GM18868 (cell line): ENCODE results near the gene ZMIZ2.
"Not testable (repeated sequence)": the region's sequence is repeated elsewhere in the genome, so short reads cannot be mapped to it uniquely, and the experiment has no call there.

Experiments
- ATAC-seq: cut with Tn5 transposase; IDR thresholded peaks from one replicate; pipeline ENCODE4 v1.9.1; 2021; ENCODE audit warnings: mild to moderate bottlenecking, moderate library complexity; ENCODE audit not compliant: unreplicated experiment

Gene ZMIZ2

DNA sequence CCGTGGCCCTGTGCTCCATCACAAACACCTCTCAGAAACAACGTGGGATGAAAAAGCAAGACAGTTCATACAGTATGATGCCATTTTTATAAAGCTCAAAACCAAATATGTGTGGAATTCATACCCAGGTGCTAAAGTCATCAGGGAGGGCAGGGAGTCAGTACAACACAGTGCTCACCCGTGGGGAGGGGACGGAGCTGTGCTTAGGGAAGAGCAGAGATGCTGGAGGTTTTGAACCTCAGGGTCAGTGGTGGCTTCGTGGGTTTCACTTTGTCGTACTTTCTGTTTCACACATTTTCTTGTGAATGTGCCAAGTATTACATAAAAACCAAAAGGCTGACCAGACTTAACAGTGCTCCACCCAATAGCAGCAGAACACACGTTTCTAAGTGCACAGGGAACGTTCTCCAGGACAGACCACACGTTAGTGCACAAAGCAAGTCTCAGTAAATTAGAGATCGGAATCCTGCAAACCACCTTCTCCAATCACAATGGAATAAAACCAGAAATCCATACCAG lies 21.2 kb downstream of the ZMIZ2 start:
- peak; percentile 74 for ATAC-seq

DNA sequence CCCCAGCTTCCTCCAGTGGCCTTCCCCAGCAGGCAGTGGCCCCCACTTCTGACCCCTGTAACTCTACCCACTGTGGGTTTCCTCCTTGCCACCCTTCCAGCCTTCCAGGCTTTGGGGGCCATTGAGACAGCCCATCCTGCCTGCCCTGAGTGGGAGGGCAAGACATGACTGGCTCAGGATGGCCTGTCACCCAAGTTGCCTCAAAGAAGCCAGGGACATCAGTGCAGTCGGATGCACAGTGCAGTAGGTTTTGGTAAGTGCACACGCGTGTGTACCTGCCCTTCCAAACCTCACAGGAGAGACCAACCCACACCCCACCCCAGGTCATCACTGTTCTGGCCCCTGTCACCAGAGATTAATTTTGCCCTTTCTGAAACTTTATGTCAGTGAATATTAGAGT lies 22.7 kb downstream of the ZMIZ2 start:
- no peak for ATAC-seq

DNA sequence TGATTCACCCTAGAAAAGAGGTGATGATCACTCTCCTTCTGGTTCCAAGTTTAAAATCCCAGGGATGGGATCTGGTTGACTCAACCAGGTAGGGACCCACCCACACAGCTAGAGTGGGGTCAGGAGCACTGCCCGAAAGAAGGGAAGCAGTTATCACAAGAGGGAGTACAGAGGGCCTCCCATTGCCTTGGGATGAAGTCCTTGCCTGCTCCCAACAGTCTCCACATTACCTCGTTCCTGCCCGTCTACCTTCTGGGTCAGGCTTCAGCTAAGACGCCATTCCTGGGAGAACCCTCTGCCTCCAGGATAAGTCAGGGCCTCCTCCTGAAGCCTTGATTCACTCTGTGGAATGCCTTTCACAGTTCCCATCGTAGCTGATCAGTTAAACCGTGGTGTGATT lies 23.8 kb downstream of the ZMIZ2 start:
- ATAC-seq = no peak

DNA sequence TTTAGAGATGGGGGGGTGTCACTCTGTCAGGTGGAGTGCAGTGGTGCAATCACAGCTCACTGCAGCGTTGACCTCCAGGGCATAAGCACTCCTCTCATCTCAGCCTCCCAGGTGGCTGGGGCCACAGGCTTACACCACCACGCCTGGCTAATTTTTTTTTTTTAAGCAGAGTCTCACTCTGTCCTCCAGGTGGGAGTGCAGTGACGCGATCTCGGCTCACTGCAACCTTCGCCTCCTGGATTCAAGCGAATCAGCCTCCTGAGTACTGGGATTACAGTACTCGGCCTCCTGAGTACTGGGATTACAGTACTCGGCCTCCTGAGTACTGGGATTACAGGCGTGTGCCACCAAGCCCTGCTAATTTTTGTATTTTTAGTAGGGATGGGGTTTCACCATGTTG lies 24.2 kb downstream of the ZMIZ2 start:
- no peak for ATAC-seq

DNA sequence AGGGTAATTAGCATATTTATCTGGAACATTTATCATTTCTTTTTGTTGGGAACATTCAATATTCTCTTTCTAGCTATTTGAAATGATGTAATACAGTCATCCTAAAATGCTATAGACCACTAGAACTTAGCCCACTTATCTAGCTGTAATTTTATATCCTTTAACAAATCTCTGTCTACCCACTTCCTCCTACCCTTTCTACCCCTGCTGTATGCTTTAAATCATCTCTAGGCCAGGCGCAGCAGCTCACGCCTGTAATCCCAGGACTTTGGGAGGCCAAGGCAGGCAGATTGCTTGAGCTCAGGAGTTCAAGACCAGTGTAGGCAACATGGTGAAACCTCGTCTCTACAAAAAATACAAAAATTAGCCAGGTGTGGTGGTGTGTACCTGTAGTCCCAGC lies 25.8 kb downstream of the ZMIZ2 start:
- not testable (repeated sequence) for ATAC-seq

DNA sequence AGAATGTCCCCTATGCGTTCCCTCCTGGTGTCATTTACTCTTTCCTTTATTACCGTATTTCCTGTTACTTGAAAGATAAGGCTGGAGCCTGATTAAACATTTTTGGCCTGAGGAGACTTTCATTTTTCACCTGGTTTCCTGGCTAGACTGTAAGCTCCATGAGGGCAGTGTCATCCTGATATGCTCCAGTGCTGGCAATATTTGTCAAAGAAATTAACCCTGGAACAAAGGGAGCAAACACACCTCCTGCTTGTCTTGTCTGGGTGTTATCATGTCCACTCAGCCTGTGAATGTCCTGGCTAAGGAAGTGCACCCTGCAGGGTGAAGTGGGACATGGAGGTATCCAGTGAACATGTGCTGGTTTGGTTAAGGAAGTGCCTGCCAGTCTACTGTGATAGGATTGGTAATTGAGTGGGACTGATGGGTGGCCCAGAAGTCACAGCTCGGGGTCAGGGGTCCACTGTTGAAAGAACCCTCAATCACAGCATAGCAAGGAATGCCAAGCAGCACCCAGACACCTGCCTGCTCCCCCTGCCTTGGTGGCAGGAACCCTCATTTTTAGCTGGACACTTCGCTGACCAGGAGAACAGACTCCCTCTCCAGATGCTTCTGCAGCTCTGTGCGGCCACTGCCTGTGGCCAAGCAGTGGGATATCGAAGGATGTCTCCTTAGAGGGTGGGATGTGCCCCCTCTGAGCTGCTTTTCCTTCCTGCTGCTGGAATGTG lies 26.9 kb downstream of the ZMIZ2 start:
- ATAC-seq = no peak

DNA sequence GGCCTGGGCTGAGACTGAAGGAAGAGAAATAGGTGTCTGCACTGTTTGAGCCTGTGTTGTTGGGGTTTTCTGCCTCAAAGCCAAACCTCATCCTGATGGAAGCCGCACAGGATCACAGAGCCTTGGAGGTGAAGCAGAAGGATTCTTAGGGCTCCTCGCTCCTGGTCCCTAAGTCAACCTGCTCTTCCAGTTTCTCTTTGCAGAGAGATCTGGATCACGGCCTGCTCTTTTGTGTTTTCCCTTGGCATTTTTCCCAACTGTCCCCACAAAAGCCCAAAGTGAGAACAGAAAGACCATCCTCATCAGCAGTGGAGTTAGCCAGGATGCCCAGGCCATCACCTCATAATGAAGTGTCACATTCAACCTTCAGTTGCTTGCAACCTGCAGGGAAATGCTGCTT lies 27.6 kb downstream of the ZMIZ2 start:
- no peak for ATAC-seq

DNA sequence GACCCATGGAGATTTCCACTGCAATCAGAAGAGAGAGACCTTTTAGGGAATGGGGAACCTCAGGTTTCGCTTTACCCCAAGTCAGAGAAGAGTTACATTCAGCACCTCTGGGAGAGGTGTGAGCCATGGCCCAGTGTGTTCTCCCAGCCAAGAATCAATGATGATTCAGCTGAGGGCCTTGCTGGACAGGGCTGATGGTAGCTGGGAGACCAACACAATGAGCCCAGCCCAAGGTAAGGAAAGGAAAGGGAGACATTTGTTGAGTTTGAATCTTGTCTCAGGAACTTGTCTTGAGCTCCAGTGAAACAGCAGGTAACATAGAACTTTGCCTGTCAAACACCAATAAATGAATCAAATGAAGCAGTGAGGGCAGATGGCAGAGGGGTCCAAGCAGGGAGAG lies 33.8 kb downstream of the ZMIZ2 start:
- no peak for ATAC-seq

DNA sequence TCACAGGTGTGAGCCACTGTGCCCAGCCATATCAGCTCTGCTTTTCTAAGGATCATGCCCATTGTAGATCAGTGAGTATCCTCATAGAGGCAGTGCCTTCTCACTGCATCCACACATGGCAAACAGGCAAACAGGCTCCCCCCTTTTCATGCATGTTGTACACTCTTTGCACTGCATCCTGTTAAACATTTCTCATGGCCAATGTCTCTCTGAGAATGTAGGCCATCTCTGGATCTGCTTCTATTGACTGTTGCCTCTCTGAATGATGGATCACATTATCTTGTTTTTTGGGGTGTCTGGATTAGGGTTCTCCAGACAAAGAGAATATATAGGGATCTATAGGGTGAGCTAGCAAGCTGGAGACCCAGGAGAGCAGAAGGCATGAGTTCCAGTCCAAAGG lies 34.8 kb downstream of the ZMIZ2 start:
- ATAC-seq = no peak

DNA sequence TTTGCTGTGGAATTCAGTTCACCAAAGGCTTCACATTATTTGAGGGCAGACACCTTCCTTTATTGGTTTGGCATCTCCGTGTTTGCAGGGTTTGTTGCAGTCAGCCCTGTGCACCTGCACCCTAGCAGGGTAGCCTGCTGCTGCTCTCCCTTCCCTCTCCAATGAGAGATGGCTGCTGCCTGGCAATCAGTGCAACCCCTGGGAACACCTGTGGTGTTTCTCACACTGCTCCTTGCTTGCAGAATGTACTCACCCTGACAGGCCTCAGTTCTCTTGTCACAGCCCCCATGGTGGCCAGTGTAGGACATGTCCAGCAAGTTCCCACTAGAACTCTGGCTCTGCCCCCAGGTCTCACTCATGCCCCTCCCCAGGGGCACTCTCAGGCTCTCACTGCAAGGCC lies 35.7 kb downstream of the ZMIZ2 start:
- no peak for ATAC-seq

DNA sequence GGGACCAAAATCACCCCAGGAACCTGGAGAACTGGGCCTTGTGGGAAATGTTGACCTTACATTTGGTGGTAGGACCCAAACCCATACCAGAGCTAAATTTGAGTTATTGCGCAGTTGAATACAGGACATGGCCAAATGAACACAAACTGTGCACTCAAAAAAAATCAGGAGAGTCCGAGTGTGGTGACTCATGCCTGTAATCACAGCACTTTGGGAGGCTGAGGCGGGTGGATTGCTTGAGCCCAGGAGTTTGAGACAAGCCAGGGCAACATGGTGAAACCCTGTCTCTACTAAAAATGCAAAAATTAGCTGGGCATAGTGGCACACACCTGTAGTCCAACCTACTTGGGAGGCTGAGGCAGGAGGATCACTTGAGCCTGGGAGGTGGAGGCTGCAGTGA lies 36.6 kb downstream of the ZMIZ2 start:
- not testable (repeated sequence) for ATAC-seq

DNA sequence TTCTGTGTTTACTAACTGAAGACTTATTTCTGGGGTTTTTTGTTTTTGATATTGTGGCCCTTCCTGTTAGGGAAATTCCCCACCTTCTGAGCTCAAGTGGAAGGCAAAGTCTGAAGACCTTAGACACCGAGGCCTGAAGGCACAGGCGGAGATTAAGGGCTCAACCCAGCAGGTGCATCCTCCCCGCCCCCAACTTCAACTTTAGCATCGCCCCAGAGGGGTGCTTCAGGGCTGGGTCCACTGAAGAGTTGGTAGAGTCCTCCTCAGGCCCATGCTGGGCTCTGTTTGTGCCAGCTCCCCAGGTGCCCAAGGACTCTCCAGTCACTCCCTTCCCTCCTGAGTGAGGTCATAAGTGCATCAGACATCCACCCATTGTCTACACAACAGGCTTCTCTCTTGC lies 38.4 kb downstream of the ZMIZ2 start:
- ATAC-seq = no peak

DNA sequence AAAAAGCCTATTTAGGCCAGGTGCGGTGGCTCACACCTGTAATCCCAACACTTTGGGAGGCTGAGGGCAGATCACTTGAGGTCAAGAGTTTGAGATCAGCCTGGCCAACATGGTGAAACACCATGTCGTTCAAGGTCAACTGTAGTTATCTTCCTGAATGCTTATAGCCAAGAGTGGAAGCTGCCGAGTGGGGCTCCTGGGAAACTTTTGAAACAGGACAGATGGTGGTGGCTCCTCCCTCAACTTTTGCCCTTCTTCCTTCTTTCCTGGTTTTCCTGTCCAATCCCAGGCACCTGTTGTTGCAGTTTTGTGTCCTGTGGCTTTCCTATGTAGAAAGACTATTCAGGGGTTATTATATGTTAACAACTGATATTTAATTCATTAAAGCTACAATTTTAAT lies 39.1 kb downstream of the ZMIZ2 start:
- ATAC-seq = no peak

DNA sequence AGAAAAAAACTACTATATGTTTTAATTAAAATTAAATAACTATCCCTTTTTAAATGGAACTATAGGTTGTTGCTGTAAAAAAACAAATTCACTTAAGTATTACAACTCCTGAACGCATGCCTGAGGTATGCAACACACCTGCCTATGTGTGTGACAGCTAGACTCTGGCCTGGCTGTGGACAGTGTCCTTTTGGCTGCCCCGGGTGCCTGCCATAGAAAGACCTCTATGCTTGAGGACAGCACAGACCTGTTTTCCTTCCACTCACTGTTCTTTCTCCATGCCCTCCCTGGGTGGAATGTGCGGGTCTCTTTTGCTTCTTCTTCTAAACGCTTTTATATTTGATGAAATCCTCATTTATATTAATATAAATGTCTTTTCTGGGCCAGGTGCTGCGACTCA lies 41.3 kb downstream of the ZMIZ2 start:
- no peak for ATAC-seq

DNA sequence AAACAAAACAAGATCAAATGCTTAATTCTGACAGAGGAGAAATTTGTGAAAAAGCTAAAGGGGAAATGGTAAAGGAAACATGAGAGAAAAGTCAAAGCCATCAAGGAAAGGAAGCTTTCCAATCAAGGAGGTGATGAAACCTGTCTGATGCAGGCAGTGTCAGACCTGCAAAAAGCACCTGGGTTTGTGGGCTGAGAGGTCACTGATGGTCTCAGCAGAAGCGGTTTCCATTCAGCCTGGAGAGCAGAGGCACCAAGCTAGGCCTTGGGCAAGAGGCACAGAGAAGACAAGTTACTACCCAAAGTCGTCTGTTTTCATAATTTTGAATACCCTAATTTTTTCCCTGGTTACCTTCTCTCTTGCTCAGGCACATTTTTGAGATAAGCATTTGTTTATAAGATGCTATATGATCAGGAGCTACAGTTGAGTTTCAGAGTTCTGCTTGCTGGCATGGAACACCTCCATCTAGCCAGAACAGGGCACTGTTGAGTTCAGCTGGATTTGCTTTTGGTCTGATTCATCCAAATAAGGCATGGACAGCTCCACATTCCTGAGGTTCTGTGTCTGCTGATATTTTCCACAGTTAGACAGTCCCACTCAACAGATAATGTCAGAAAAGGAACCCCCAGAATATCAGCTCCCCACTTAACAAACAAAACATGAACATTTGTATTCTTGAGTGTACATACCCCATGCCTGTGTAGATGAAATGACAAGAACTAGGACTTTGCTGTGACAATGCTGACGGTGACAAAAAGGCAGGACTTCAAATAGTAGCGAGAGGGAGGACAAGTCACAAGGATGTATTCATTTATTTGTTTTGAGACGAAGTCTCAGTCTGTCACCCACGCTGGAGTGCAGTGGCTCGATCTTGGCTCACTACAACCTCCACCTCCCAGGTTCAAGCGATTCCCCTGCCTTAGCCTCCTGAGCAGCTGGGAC lies 42.9 kb downstream of the ZMIZ2 start:
- no peak for ATAC-seq

DNA sequence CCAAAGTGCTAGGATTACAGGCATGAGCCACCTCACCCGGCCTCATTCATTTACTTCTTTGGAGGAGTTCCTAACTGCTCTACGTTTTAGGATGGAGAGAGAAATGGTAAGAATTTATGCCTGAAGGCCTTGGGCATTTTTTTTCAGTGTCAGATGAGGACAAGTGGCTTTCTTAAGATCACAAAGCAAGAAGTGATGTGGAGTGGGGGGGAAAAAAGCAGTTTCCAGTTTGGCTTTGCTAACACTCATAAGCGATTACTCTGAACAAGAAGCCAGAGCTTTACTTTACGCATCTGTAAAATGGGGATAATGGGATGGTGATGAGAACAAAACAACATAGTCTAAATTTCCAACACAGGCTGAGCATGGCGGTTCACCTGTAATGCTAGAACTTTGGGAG lies 45.3 kb downstream of the ZMIZ2 start:
- no peak for ATAC-seq

DNA sequence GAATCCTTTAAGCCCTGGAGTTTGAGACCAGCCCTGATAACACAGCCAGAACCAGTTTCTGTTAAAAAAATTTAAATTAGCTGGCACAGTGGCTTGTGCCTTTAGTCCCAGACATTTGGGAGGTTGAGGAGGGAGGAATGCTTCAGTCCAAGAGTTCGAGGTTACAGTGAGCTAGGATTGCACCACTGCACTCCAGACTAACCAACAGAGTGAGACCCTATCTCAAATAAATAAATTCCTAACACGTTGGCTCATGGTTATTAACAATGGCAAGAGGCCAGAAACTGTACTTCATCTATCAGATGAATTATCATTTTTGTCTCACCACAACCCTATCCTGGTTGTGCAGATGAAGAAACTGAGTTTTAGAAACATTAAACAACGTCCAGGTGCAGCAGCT lies 45.7 kb downstream of the ZMIZ2 start:
- no peak for ATAC-seq

DNA sequence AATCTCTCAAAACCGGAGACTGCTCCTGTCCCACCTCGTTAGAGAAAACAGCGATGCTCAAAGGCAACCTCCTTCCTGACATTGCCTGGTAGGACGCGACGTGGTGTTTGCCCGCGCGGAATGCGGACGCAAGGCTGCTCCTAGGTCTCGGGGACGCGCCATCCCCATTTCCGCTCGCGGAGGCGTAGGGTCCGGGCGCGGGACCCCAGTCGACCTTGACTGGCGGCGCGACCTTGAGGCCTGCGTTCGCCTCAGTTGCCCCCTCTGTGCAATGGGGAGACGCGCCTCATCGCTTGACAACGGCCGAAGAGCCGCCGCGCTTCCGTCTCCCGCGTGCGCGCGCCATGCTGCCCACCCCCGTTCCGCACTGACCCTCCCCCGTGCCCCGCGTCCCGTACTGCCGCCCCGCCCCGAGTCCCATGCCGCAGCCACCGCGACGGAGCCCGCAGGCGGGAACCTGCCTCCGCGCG lies 47.4 kb downstream of the ZMIZ2 start:
- peak; percentile 10 for ATAC-seq

DNA sequence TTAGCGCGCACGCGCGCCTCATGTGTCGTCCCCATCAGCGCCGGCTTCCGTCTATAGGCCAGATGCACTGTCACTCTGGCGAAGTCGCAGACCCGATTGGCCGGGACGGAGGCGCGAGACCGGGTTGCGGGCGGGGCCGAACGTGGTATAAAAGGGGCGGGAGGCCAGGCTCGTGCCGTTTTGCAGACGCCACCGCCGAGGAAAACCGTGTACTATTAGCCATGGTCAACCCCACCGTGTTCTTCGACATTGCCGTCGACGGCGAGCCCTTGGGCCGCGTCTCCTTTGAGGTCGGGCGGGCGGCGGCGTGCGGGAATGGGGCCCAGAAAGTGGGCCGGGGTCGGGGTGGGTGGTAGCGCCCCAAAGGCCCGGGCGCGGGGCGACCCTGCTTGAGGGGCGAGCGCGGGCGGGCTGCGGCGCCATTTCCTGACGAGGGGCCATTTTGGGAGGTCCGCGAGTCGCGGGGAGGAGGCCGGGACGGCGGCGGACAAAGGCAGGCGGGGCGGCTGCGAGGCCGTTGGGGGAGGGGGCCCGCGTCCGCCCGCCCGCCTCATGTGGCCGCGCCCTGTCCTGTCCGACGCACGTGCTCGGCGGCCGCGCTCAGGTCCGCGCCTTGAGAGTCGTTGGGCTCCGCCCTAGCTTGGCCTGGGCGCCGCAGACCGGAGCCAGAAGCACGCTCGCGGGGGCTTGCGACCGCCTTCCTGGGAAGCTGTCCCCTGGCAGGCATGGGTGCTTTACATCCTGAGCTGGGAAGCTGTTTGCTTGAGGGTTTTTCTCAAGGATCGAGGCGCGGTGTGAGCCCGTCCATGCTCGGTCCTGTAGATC lies 48.1 kb downstream of the ZMIZ2 start, which contains the start of gene PPIA:
Gene PPIA (plus strand): TSS at position 178 of the 825 bp plus-strand sequence. CDS start 44 bp downstream, at position 222.
- ATAC-seq = peak; percentile 88

DNA sequence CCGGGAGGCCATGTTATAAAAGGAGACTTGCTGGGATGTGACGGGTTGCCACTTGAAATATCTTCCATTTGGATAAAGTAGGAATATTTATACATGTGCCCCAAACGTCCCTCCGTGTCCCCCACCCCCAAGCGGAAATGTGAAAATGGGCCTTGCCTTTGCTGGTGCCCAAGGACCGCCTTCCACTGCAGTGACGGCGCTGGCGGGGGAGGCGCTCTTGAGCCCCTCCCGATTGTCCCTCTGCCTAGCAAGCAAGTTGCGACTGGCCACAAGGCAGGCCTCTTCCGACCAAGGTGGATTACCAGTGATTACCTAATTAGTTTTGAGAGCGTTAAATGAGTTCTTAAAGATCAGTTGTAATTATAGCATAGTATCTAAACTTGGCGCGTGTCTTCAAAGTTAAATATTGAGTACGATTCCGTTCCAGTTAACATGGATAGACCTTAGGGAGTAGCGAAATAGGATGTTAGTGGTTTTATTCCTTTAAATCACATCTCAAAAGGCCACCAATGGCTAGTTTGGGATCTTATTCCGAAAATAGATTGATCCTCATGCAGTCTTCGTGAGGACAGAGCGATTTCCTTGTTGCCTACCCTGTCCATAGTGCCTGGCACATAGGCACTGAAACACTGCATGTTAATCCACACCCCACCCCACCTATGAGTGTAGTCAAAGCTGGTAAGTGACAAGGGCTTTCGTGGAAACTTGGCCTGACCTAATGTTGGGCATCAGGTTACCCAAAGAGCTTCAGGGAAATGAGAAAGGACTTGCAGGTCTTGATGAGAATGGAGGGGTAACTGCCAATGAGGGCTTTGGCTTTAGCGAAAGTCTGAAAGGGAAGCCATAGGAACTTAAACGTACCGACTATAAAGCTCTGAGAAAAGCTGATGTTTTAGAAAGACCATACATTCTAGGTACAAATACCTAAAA lies 48.9 kb downstream of the ZMIZ2 start:
- ATAC-seq = peak; percentile 59
